T-cell (primary cell): ENCODE measurements around the gene MLLT3. TPM values are rescaled to one million over a fixed set of nuclear protein-coding genes. Genes with fewer than 3 reads are reported as not detected.

ENCODE experiments used
- ATAC-seq, 4 experiments: fragments of 200-7000 bp in 3 of 4; fragments of 150-1000 bp in 1 of 4; cut with Tn5 transposase; replicated peaks in 1 of 4; 1 replicate in 3 of 4; 2 replicates in 1 of 4; pipeline ENCODE4 v1.10.0; 2021; ENCODE audit warnings: moderate library complexity in 3 of 4, mild to moderate bottlenecking in 2 of 4, moderate number of reproducible peaks in 1 of 4
- CTCF ChIA-PET, 2 donors: fragments of 300-600 bp; sonication (Branson Sonifier 250); formaldehyde crosslinking; loops; one replicate each; lab custom pipeline; 2022; ENCODE audit warnings: antibody characterized with exemption in 2 of 2; lab: Charles Lee
- POLR2A ChIA-PET, 2 donors: fragments of 300-600 bp; sonication (Branson Sonifier 250); formaldehyde crosslinking; loops; one replicate each; lab custom pipeline; 2022; ENCODE audit warnings: antibody characterized with exemption in 2 of 2; lab: Charles Lee
- DNase-seq, 35 experiments: peaks; one replicate each; pipeline versions ENCODE4 v3.0.0 to v3.0.0-alpha.2; 2013 to 2023
- H3K27ac ChIP-seq: one replicate; pipeline ENCODE4 v1.5.1; 2013; ENCODE audit warnings: low read length
- H3K27me3 ChIP-seq, 2 experiments: replicated peaks in 1 of 2; 1 replicate in 1 of 2; 2 replicates in 1 of 2; pipeline versions ENCODE4 v1.6.1 to v1.7.0; 2013; ENCODE audit warnings: low read length in 1 of 2, mixed read lengths in 1 of 2; ENCODE audit not compliant: control insufficient read depth in 2 of 2, insufficient read depth in 2 of 2; ENCODE audit errors: extremely low read depth in 1 of 2
- H3K36me3 ChIP-seq, 2 donors: 1 replicate in 1 of 2; 2 replicates in 1 of 2; pipeline versions ENCODE4 v1.6.1 to v1.7.0; 2013; ENCODE audit warnings: low read length in 1 of 2; ENCODE audit not compliant: control insufficient read depth in 2 of 2, insufficient read depth in 1 of 2; ENCODE audit errors: extremely low read depth in 1 of 2
- H3K4me1 ChIP-seq, 2 experiments: 1 replicate in 1 of 2; 2 replicates in 1 of 2; pipeline versions ENCODE4 v1.6.1 to v1.7.0; 2013; ENCODE audit warnings: low read length in 2 of 2, mixed read lengths in 1 of 2; ENCODE audit not compliant: insufficient read depth in 2 of 2, control insufficient read depth in 1 of 2; ENCODE audit errors: extremely low read depth in 1 of 2
- H3K4me3 ChIP-seq, 2 donors: 1 replicate in 1 of 2; 2 replicates in 1 of 2; pipeline versions ENCODE4 v1.5.1 to v1.7.0; 2013; ENCODE audit warnings: mild to moderate bottlenecking in 2 of 2, low read length in 1 of 2, moderate library complexity in 1 of 2; ENCODE audit not compliant: control insufficient read depth in 1 of 2; ENCODE audit errors: extremely low read depth in 1 of 2
- H3K9me3 ChIP-seq: 2 replicates; pipeline ENCODE4 v1.7.0; 2013
- H3K27ac Mint-ChIP-seq, 2 donors: one replicate each; pipeline ENCODE4 v1.8.0; 2020 to 2021; ENCODE audit warnings: mild to moderate bottlenecking in 2 of 2, mixed read lengths in 2 of 2
- H3K27me3 Mint-ChIP-seq, 2 donors: one replicate each; pipeline ENCODE4 v1.8.0; 2021 to 2022; ENCODE audit warnings: mixed read lengths in 2 of 2
- H3K36me3 Mint-ChIP-seq: one replicate; pipeline ENCODE4 v1.8.0; 2021; ENCODE audit warnings: mixed read lengths
- H3K4me1 Mint-ChIP-seq, 3 donors: one replicate each; pipeline ENCODE4 v1.8.0; 2020 to 2022; ENCODE audit warnings: mixed read lengths in 3 of 3, mild to moderate bottlenecking in 1 of 3
- H3K4me3 Mint-ChIP-seq, 3 donors: one replicate each; pipeline ENCODE4 v1.8.0; 2020 to 2022; ENCODE audit warnings: mild to moderate bottlenecking in 3 of 3, mixed read lengths in 3 of 3, moderate library complexity in 3 of 3
- H3K9me3 Mint-ChIP-seq, 3 donors: one replicate each; pipeline ENCODE4 v1.8.0; 2020 to 2022; ENCODE audit warnings: mixed read lengths in 3 of 3
- WGBS: methylation state at CpG from one replicate; pipeline ENCODE4 v1.1.5; 2013; ENCODE audit warnings: missing lambda C conversion rate; ENCODE audit not compliant: insufficient coverage; 5-methylcytosine and 5-hydroxymethylcytosine counted together
- total RNA-seq, 35 experiments: library from RNA in 6 of 35; stranded (reverse) in 6 of 35; fragments of 120-200 nt in 1 of 35; gene quantifications; one replicate each; pipeline versions ENCODE4 v1.2.1 to v1.2.4 and lab custom pipeline; 2013 to 2026

MLLT3 gene
- total RNA-seq, 5 donors from 2014 or later (not counting 1 experiment from before 2014, with no cell fraction given): 51.8 to 96.6 (median 58.9) TPM

- no peak overlapping the region for H3K27ac Mint-ChIP-seq
- WGBS: 100% methylated on average over 1 of the region's 3 CpGs
- peaks cover 0 to 4% (median 0%) of the 10 kb centered on the region in 3 donors for H3K9me3 Mint-ChIP-seq
- H3K27me3 Mint-ChIP-seq: no peaks in the 10 kb centered on the region
- POLR2A ChIA-PET: interaction anchor here in 1 of 2 donors (0.5 kb wide), 1 partner anchor 31 kb away, joined by 3 read pairs; no protein-coding TSS in a partner anchor
- peaks cover 68 to 80% (median 69%) of the 10 kb centered on the region in 3 donors for H3K4me1 Mint-ChIP-seq
- no peak for DNase-seq
- ATAC-seq: no peak
- Histone ChIP-seq H3K9me3 (no peaks in the 10 kb centered on the region), H3K4me1 (peaks cover 5 to 15% of the 10 kb centered on the region in 2 experiments), H3K27me3 (no peaks in the 10 kb centered on the region), H3K4me3 (no peak overlapping the region), H3K27ac (no peak overlapping the region), H3K36me3 (no peaks in the 10 kb centered on the region)
- H3K36me3 Mint-ChIP-seq: peaks cover 10% of the 10 kb centered on the region
- H3K4me3 Mint-ChIP-seq: no peak overlapping the region
- CTCF ChIA-PET: no interaction called here
Measured at GRCh38 chr9:20495098-20495497, 127.2 kb downstream of the MLLT3 start.

DNA sequence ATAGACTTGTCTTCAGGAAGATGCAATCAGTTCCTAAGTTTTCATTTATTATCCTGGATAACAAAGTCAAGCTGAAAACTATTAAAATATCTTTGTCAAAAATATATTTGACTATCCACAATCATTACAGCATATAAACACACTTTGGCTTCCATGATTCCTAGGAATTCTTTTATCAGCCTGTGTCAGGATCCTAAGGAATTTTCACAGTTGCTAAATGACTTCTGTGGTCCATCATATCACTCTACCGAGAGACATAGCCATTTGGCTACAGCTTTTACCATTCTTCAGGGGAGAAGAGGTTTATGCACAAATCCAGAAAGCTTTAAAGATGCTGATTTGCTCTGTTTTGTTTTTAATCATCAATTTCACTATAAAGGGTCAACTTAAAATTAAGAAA lies 128.3 kb downstream of the MLLT3 start:
- ATAC-seq (no peak), DNase-seq (no peak)
- ChIA-PET POLR2A (no interaction called here), CTCF (no interaction called here)
- no CpG with 5 or more reads among the region's 1 CpG for WGBS
- H3K27me3 ChIP-seq: no peaks in the 10 kb centered on the region
- H3K9me3 ChIP-seq: no peaks in the 10 kb centered on the region
- H3K36me3 Mint-ChIP-seq: peaks cover 9% of the 10 kb centered on the region
- H3K4me1 Mint-ChIP-seq: peaks cover 68 to 81% (median 70%) of the 10 kb centered on the region in 3 donors
- H3K27me3 Mint-ChIP-seq: no peaks in the 10 kb centered on the region
- no peak overlapping the region for H3K27ac ChIP-seq
- peaks cover 3 to 12% of the 10 kb centered on the region in 2 experiments for H3K4me1 ChIP-seq
- H3K9me3 Mint-ChIP-seq: peaks cover 0 to 4% (median 0%) of the 10 kb centered on the region in 3 donors
- H3K4me3 Mint-ChIP-seq: no peak overlapping the region
- H3K36me3 ChIP-seq: no peaks in the 10 kb centered on the region
- no peak overlapping the region for H3K27ac Mint-ChIP-seq
- no peak overlapping the region for H3K4me3 ChIP-seq

DNA sequence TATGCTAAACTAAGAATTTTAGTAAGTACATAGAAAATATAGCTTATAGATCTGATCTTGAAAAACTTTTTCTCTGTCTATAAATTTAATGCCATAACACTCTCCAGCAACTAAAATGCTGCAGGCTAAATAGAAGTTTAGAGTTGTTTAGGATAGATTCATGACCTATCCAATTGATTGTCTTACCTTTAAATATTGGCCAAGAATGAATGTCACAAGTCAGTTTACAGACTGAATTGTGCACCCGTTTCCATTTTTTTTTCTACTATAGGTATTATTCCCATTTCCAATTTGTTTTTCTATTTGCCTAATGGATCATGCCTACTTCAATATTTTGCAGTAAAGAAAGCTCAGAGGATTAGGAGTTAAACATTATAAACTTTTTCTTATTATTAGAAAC lies 129.5 kb downstream of the MLLT3 start:
- H3K4me3 ChIP-seq: no peak overlapping the region
- H3K4me1 Mint-ChIP-seq: peaks cover 68 to 80% (median 69%) of the 10 kb centered on the region in 3 donors
- no peaks in the 10 kb centered on the region for H3K36me3 ChIP-seq
- whole genome bisulfite sequencing: no CpG with 5 or more reads among the region's 1 CpG
- H3K9me3 ChIP-seq: no peaks in the 10 kb centered on the region
- no peak overlapping the region for H3K4me3 Mint-ChIP-seq
- no peaks in the 10 kb centered on the region for H3K27me3 ChIP-seq
- no peaks in the 10 kb centered on the region for H3K9me3 Mint-ChIP-seq
- POLR2A ChIA-PET: interaction anchor here (0.6 to 0.7 kb wide), 2 partner anchors 12 to 210 kb away, joined by 3 to 5 read pairs; no protein-coding TSS in a partner anchor
- no peaks in the 10 kb centered on the region for H3K27me3 Mint-ChIP-seq
- H3K4me1 ChIP-seq: peaks cover 3 to 14% of the 10 kb centered on the region in 2 experiments
- no peak for ATAC-seq
- H3K36me3 Mint-ChIP-seq: no peaks in the 10 kb centered on the region
- no peak overlapping the region for H3K27ac Mint-ChIP-seq
- CTCF ChIA-PET: interaction anchor here in 1 of 2 donors (0.7 kb wide), 1 partner anchor 70 kb away, joined by 3 read pairs; no protein-coding TSS in a partner anchor
- H3K27ac ChIP-seq: no peak overlapping the region
- no peak for DNase-seq

DNA sequence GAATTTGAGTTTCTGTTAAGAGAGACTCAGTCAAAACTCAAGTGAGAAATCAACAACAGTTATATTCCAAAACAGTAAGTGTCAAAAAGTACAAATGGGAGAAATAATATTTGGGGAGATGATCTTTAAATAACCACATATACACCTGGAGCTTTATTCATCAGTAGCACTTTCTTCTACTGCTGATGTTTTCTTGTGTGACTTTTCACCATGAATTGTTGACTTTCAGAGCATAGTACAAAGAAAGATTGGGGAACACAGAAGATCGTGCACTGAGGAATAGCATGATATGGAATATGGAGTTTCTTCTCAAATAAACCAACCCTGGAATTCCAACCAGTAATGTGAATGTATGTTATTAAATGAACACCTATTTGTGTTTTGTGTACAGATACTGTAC lies 130.7 kb downstream of the MLLT3 start:
- Mint-ChIP-seq H3K9me3 (no peaks in the 10 kb centered on the region), H3K4me3 (peak overlapping the region in 1 of 3 donors; percentile 1), H3K36me3 (no peaks in the 10 kb centered on the region), H3K4me1 (peaks cover 66 to 80% (median 68%) of the 10 kb centered on the region in 3 donors), H3K27ac (no peak overlapping the region), H3K27me3 (no peaks in the 10 kb centered on the region)
- CTCF ChIA-PET: no interaction called here
- Histone ChIP-seq H3K27ac (no peak overlapping the region), H3K9me3 (no peaks in the 10 kb centered on the region), H3K27me3 (no peaks in the 10 kb centered on the region), H3K36me3 (no peaks in the 10 kb centered on the region), H3K4me1 (peaks cover 1 to 16% of the 10 kb centered on the region in 2 experiments), H3K4me3 (no peak overlapping the region)
- WGBS: no CpG with 5 or more reads among the region's 1 CpG
- POLR2A ChIA-PET: no interaction called here
- ATAC-seq: no peak
- no peak for DNase-seq

DNA sequence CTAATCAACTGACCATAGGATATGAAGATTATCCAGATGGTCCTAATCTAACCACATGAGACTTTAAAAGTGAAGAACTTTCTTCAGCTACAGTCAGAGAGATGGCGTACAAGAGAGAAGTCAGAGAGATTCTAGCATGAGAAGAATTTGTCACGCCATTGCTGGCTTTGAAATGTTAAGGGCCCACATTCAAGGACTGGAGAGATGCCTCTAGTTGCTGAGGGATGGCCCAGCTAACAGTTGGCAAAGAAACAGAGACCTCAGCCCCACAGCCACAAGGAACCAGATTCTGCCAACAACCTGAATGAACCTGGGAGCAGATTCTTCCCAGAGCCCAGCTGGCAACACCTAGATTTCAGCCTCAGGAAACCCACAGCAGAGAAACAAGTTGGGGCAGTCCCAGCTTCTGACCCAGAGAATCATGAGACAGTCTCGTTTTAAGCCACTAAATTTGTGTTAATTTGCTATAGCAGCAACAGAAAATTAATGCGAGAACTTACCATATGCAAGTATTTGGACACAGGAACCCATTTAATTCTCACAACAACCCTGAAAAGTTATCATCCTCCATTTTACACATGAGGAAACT lies 132.0 kb downstream of the MLLT3 start:
- Mint-ChIP-seq H3K4me3 (peak overlapping the region in 1 of 3 donors; percentile 41), H3K27ac (no peak overlapping the region), H3K9me3 (no peaks in the 10 kb centered on the region), H3K27me3 (no peaks in the 10 kb centered on the region), H3K4me1 (peaks cover 65 to 71% (median 68%) of the 10 kb centered on the region in 3 donors), H3K36me3 (no peaks in the 10 kb centered on the region)
- Histone ChIP-seq H3K4me3 (no peak overlapping the region), H3K9me3 (no peaks in the 10 kb centered on the region), H3K27me3 (no peaks in the 10 kb centered on the region), H3K36me3 (no peaks in the 10 kb centered on the region), H3K27ac (no peak overlapping the region), H3K4me1 (peaks cover 0 to 17% of the 10 kb centered on the region in 2 experiments)
- ATAC-seq (no peak), DNase-seq (no peak)
- ChIA-PET POLR2A (no interaction called here), CTCF (interaction anchor here in 1 of 2 donors (0.6 kb wide), 1 partner anchor 12 kb away, joined by 3 read pairs; no protein-coding TSS in a partner anchor)
- 0% methylated on average over 1 of the region's 4 CpGs for WGBS

DNA sequence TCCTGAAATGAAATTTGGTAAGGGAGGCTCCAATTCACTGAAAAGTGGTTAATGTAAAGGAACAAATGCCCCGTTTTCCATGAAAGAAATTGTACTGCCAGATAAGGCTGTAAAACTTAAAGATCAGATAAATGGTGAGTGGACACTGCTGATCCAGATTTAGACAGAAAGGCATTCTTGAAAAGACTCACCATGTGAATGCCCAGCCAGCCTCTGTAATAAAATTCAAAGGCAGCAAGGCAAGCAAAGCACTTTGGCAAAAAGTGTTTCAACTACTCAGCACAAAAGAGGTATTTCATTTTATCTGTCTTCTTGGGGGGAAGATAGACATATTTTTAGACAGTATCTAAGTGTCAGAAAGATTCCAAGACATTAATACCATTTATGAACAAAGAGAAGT lies 133.6 kb downstream of the MLLT3 start:
- H3K9me3 ChIP-seq: no peaks in the 10 kb centered on the region
- CTCF ChIA-PET: interaction anchor here in 1 of 2 donors (0.6 kb wide), 1 partner anchor 10 kb away, joined by 3 read pairs; no protein-coding TSS in a partner anchor
- H3K4me3 Mint-ChIP-seq: no peak overlapping the region
- H3K27ac ChIP-seq: no peak overlapping the region
- POLR2A ChIA-PET: no interaction called here
- peaks cover 64 to 66% (median 65%) of the 10 kb centered on the region in 3 donors for H3K4me1 Mint-ChIP-seq
- peaks cover 6% of the 10 kb centered on the region for H3K36me3 Mint-ChIP-seq
- DNase-seq (no peak), ATAC-seq (no peak)
- no peaks in the 10 kb centered on the region for H3K27me3 Mint-ChIP-seq
- peaks cover 0 to 4% (median 0%) of the 10 kb centered on the region in 3 donors for H3K9me3 Mint-ChIP-seq
- no peak overlapping the region for H3K27ac Mint-ChIP-seq
- no peaks in the 10 kb centered on the region for H3K27me3 ChIP-seq
- 82% methylated on average over 1 of the region's 1 CpG for WGBS
- H3K36me3 ChIP-seq: no peaks in the 10 kb centered on the region
- H3K4me3 ChIP-seq: no peak overlapping the region
- peaks cover 0 to 15% of the 10 kb centered on the region in 2 experiments for H3K4me1 ChIP-seq
